HL-60/S4 treated with retinoic acid at 250 ng/mL for 4 days and 3 days (cell line): ENCODE results near the gene NRXN2.

Source experiments
- in situ Hi-C: fragments of 300-500 bp; cut with MboI; formaldehyde crosslinking; loops from 2 replicates; pipeline ENCODE4 v1.7.0; 2022; ENCODE audit warnings: low sequenced_read_pairs

Gene NRXN2

GRCh38 chr11:64722141-64723065 is 594 bp downstream of the NRXN2 start:
- in situ Hi-C loops = no loop called here

- in situ Hi-C loops = no loop called here
These were observed 1.7 kb downstream of the NRXN2 start for GRCh38 chr11:64721359-64721699.

DNA sequence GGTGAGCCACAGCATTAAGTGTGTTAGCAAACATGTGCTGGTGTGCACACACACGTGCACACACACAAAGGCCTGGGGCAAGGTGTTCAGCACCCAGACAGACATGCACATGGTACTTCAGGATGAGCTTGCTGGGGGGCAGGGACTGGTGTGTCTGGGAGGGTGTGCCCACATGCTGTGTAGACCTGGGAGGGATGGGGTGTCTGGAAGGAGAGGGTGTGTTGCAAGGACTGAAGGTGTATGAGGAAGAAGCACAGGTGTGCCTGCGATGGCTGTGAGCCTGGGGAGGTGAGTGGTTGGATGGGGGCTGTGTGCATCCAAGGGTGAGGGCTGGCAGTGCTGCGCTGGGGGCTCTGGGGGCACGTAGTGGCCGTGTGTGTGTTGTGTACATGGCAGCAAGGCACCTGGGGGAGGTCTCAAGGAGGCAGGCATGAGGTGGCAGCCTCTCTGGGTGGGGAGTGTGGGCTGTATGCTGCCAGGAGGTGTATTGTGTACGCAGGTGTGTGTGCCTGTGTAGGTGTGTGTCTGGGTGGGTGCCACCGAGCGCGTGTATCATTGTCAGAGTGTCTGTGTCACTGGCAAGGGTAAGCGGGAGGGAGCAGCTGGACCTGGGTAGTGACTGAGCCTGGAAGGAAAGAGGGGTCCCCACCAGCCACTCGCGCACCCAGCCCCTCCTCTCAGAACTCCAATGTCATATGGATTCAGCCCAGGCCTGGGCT is 2.2 kb downstream of the NRXN2 start:
- in situ Hi-C loops = no loop called here

DNA sequence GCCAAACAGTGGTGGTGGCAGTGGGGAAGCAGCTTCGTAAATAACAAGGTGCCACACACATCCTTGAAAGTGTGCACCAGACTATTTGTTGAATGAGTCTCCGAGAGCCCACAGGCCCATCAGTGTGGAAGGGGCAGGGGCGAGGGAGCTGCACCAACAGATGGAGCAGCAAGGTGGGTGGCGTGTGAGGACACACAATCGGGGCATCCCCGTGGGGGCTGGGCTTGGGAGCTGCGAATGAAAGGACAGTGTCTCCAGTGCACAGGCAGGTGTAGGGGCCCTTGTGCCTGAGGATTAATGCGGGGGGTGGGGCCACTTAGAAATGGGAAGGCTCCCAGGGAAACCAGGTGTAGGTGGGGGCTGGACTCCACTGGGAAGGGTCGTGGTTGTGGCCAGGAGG is 2.8 kb downstream of the NRXN2 start:
- in situ Hi-C loops = no loop called here

- in situ Hi-C loops = no loop called here
These were observed 3.6 kb downstream of the NRXN2 start for GRCh38 chr11:64719406-64719805.

DNA sequence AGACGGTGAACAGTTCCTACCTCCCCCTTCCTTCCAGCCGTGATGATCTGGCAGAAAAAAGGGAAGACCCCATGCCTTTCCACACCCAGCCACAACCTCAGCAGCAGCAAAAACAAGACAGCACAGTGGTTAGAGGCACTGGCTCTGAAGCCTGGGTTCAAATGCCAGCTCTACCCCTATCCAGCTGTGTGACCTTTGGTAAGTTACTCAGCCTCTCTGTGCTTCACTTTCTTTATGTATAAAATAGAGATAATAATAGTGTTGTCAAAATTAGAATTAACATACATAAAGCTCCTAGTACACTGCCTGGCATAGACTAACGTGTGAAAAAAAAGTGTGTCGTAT is 4.2 kb downstream of the NRXN2 start:
- in situ Hi-C loops = no loop called here

- in situ Hi-C loops = no loop called here
These were observed 4.8 kb downstream of the NRXN2 start for GRCh38 chr11:64718084-64718779.

GRCh38 chr11:64717268-64717578 is 5.8 kb downstream of the NRXN2 start:
- in situ Hi-C loops = no loop called here

DNA sequence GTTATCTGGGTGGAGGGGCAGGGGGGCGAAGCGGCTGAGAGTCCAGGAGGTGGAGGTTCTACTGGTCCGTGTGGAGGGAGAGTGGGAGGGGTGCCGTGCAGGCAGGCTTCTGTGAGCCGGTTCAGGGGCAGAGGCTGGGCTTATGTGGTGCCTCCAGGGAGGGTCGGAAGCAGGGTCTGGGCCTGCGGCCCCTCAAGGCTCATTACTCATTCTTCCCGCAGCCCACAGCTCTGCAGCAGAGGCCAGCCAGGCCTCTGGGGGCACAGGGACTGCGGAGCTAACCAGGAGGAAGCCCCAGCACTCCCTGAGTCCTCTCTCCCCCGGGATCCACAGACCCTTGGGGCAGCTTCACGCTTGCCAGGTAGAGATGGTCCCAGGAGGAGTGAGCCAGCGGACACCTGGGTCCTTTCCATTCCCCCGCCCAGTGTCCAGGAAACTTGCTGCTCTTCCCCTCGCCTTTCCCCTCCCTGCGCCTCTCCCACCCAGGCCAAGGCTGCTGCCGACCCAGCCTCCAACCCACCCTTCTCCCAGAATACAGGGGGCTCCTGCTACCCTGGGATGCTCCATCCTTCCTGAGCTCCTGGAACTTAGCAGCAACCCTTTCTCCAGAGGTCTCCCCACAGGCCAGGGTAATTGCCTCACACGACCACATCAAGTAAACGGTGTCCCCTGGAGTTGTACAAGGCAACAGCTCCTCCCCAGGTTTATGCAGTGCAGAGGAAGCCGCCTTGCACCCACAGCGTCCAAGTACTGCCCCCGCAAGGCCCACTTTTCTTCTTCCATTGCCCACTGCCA is 6.3 kb downstream of the NRXN2 start:
- in situ Hi-C loops = no loop called here

DNA sequence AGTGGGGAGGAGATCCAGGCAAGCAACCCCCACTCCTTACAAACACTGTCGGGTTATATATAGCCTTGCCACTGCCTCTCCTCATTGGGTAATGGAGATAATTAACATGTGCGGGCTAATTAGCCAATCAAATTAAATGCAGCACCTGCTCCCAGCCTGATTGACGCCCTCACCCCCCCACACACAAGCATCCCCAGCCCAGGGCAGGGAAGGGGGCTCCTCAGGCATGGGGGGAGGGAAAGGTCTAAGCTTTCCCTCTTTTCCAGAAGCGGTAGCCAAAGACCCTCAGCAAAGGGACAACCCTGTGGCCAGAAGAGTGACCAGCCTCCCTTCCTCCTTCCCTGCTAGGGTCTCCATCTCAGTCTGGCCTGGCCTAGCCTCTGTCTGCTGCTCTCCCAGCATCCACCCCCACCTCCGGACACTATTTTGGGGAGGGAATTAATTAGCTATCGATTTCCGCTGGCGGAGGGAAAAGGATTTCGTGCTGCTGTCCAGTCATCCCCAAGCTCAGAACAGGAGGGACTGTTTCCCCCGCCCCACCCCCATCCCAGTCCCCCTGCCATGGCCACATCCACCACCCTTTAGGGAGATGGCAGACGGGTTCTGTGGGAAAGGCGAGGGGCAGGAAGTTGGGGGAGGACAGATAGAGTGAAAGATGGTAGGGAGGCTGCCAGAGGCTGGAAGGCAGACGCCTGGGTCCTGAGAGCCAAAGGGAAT is 7.1 kb downstream of the NRXN2 start:
- in situ Hi-C loops = no loop called here

DNA sequence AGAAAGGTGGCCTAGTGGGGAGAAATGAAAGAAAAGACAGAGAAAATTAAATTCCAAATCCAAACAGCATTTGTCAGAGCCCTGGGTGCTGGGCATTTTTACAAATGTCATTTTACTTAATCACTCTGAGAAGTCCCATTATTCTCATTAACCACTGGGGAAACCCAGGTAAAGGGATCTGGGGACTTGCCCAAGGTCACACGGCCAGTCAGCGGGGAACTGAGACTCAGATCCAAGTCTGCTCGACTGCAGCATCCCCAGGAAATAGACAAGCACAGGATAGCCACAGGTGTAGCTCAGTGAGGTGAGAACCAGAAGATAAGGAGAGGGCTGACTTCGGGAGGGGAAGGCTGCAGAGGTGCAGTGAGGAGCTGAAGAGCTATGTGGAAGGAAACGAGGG is 7.9 kb downstream of the NRXN2 start:
- in situ Hi-C loops = no loop called here

GRCh38 chr11:64714666-64715065 is 8.3 kb downstream of the NRXN2 start:
- in situ Hi-C loops = no loop called here

- in situ Hi-C loops = no loop called here
These were observed 9.1 kb downstream of the NRXN2 start for GRCh38 chr11:64713781-64714363.

- in situ Hi-C loops = no loop called here
These were observed 9.8 kb downstream of the NRXN2 start for GRCh38 chr11:64713016-64713707.

GRCh38 chr11:64712430-64713015 is 10.5 kb downstream of the NRXN2 start:
- in situ Hi-C loops = no loop called here

DNA sequence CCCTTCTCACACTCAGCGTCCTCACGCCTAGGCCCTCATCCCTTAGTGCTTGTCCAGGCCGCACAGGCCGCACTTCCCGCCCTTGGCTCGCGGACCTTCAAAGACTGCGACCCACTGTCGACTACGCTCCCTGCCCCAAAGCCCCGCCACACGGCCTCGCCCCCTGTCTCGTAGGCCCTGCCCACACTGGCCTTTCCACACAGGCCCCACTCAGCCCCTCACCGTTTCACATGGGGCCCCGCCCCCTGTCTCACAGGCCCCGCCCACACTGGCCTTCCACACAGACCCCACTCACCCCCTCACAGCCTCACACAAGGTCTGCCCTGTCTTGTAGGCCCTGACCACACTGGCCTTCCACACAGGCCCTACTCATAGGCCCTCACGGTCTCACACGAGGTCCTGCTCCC is 11.0 kb downstream of the NRXN2 start:
- in situ Hi-C loops = no loop called here

DNA sequence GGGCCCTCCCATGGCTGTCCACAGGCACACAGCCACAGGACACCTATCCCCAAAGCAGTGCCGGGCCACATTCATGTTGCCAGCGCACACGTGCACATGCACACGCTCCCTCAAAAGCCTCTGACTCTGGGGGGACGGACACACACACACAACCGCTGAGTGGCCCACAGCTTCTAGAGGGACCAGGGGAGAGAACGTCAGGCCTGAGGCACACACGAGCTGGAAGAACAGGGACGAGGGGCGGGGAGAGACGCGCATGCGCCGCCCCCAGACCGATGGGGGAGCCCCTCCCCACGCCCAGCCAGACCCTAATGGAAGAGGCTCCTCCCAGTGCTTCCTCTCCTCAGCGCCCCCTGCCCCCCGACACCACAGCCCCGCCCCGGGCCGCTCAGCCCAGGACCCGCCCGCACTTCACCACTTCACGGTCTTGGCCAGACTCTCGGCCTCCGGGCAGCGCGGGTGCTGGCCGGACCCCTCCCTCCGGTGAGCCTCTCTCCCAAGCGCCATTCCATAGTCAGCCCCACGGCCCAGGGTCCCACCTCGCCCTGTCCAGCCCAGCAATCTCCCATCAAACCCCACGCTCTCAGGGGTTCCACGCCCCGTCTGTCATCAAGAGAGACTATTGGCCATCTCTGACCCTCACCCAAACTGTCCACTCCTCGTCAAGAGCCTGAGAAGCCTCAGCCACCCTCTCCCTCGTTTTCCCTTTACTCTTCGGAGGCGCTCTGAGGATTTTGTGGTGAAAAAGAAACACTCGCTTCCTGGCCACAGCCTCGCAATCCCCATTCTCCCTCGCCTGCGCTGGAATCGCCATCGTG is 11.7 kb downstream of the NRXN2 start:
- in situ Hi-C loops = no loop called here

- in situ Hi-C loops = no loop called here
These were observed 12.4 kb downstream of the NRXN2 start for GRCh38 chr11:64710418-64711137.
